Fibroblast of lung (primary cell): ENCODE measurements around the gene MRPS22. TPM values are rescaled to one million over a fixed set of nuclear protein-coding genes. Genes with fewer than 3 reads are reported as not detected.
A peak's percentile ranks its signal among the peaks of the same experiment; 100 is the strongest.

ENCODE experiments used
- DNase-seq, 2 donors: peaks; one replicate each; pipeline versions ENCODE4 v3.0.0 to v3.0.0-alpha.2; 2010; ENCODE audit warnings: low read depth in 2 of 2
- H2AFZ ChIP-seq: 2 replicates; pipeline ENCODE4 v1.5.1; 2012; ENCODE audit warnings: low read length, control low read depth, inconsistent platforms
- H3K27ac ChIP-seq: 2 replicates; pipeline ENCODE4 v1.5.1; 2011; ENCODE audit warnings: low read length, control low read depth; ENCODE audit not compliant: insufficient read depth
- H3K27me3 ChIP-seq: 2 replicates; pipeline ENCODE4 v1.5.1; 2011; ENCODE audit warnings: mild to moderate bottlenecking, low read length; ENCODE audit not compliant: control insufficient read depth, insufficient read depth
- H3K36me3 ChIP-seq: 2 replicates; pipeline ENCODE4 v1.5.1; 2011; ENCODE audit warnings: low read length; ENCODE audit not compliant: control insufficient read depth, insufficient read depth
- H3K4me1 ChIP-seq: 2 replicates; pipeline ENCODE4 v1.5.1; 2011; ENCODE audit warnings: low read length; ENCODE audit not compliant: control insufficient read depth, insufficient read depth; ENCODE audit errors: extremely low read depth
- H3K4me2 ChIP-seq: 2 replicates; pipeline ENCODE4 v1.5.1; 2011; ENCODE audit warnings: low read length, control low read depth; ENCODE audit not compliant: insufficient read depth; ENCODE audit errors: extremely low read depth
- H3K4me3 ChIP-seq, 4 experiments: fragments of 200-600 bp in 1 of 4; sonication (generic) in 1 of 4; replicated peaks in 1 of 4; 2 replicates each; pipeline ENCODE4 v1.5.1; 2011 to 2016; ENCODE audit warnings: low read length in 4 of 4, low read depth in 3 of 4, mild to moderate bottlenecking in 3 of 4, control low read depth in 2 of 4, inconsistent platforms in 1 of 4, mixed read lengths in 1 of 4; ENCODE audit not compliant: insufficient read depth in 1 of 4; ENCODE audit errors: control extremely low read depth in 1 of 4
- H3K79me2 ChIP-seq: 2 replicates; pipeline ENCODE4 v1.5.1; 2012; ENCODE audit warnings: mild to moderate bottlenecking, low read length, inconsistent platforms; ENCODE audit not compliant: control insufficient read depth, insufficient read depth
- H3K9ac ChIP-seq: 2 replicates; pipeline ENCODE4 v1.5.1; 2011; ENCODE audit warnings: mild to moderate bottlenecking, low read length, control low read depth; ENCODE audit not compliant: insufficient read depth
- H3K9me3 ChIP-seq: 2 replicates; pipeline ENCODE4 v1.5.1; 2012; ENCODE audit warnings: low read depth, low read length; ENCODE audit not compliant: control insufficient read depth, insufficient read depth
- H4K20me1 ChIP-seq: 2 replicates; pipeline ENCODE4 v1.5.1; 2011; ENCODE audit warnings: low read length; ENCODE audit not compliant: control insufficient read depth, insufficient read depth; ENCODE audit errors: extremely low read depth
- CTCF ChIP-seq, 2 donors: IDR thresholded peaks in 1 of 2; conservative IDR thresholded peaks in 1 of 2; 1 replicate in 1 of 2; 2 replicates in 1 of 2; pipeline ENCODE4 v1.5.1; 2011 to 2012; ENCODE audit warnings: low read length in 2 of 2, control low read depth in 1 of 2, inconsistent platforms in 1 of 2, low read depth in 1 of 2, mild to moderate bottlenecking in 1 of 2
- EZH2 ChIP-seq: IDR thresholded peaks from 2 replicates; pipeline ENCODE4 v1.5.1; 2012; ENCODE audit warnings: low read length, control low read depth, mild to moderate bottlenecking; ENCODE audit errors: missing control alignments
- polyA plus RNA-seq, 2 donors: library from polyadenylated mRNA; depleted of rRNA in 1 of 2; stranded (reverse) in 1 of 2; unstranded in 1 of 2; fragments of >200 nt; gene quantifications; 2 replicates each; pipeline ENCODE4 v1.2.1, GENCODE V29; 2011 to 2012; ENCODE audit warnings: missing spikeins in 1 of 2
- total RNA-seq: library from RNA; depleted of rRNA; stranded (reverse); fragments of >200 nt; gene quantifications from 2 replicates; pipeline ENCODE4 v1.2.1, GENCODE V29; 2014

MRPS22 gene
- total and polyA plus RNA-seq, 2 donors (not counting 1 experiment from before 2014, with no cell fraction given): 56.7 to 81.3 TPM

- Histone ChIP-seq H3K79me2 (no peaks in the 10 kb centered on the region), H3K4me2 (peak overlapping the region; percentile 70), H3K27me3 (no peaks in the 10 kb centered on the region), H2AFZ (no peak overlapping the region), H4K20me1 (no peaks in the 10 kb centered on the region), H3K9ac (peak overlapping the region; percentile 45), H3K4me1 (peaks cover 25% of the 10 kb centered on the region), H3K9me3 (no peaks in the 10 kb centered on the region), H3K4me3 (no peak overlapping the region), H3K27ac (peak overlapping the region; percentile 92), H3K36me3 (no peaks in the 10 kb centered on the region)
- TF ChIP-seq CTCF (conservative IDR thresholded peaks at IDR 0.05 in 1 of 2, IDR thresholded peaks at IDR 0.05 in 1 of 2; ENCODE audit: low read depth in 1 of 2, low read length in 2 of 2) (no peak), EZH2 (no peak)
- no peak for DNase-seq
Measured at GRCh38 chr3:139302801-139303113, 41.1 kb upstream of the MRPS22 start.

- peak overlapping the region; percentile 92 for H3K27ac ChIP-seq
- H3K4me1 ChIP-seq: peaks cover 30% of the 10 kb centered on the region
- H3K9me3 ChIP-seq: no peaks in the 10 kb centered on the region
- H3K79me2 ChIP-seq: no peaks in the 10 kb centered on the region
- H3K4me2 ChIP-seq: no peak overlapping the region
- DNase-seq: no peak
- no peak overlapping the region for H3K9ac ChIP-seq
- no peak overlapping the region for H3K4me3 ChIP-seq
- H4K20me1 ChIP-seq: no peaks in the 10 kb centered on the region
- TF ChIP-seq EZH2: no peak
- TF ChIP-seq CTCF (conservative IDR thresholded peaks at IDR 0.05 in 1 of 2, IDR thresholded peaks at IDR 0.05 in 1 of 2; ENCODE audit: low read depth in 1 of 2, low read length in 2 of 2): no peak
- H3K36me3 ChIP-seq: no peaks in the 10 kb centered on the region
- H2AFZ ChIP-seq: no peak overlapping the region
- no peaks in the 10 kb centered on the region for H3K27me3 ChIP-seq
Measured at GRCh38 chr3:139303216-139303615, 40.6 kb upstream of the MRPS22 start.

GRCh38 chr3:139304383-139304782 is 39.4 kb upstream of the MRPS22 start:
- Histone ChIP-seq H3K36me3 (no peaks in the 10 kb centered on the region), H3K9me3 (no peaks in the 10 kb centered on the region), H3K27me3 (no peaks in the 10 kb centered on the region), H3K79me2 (no peaks in the 10 kb centered on the region), H4K20me1 (no peaks in the 10 kb centered on the region), H3K9ac (no peak overlapping the region), H3K4me2 (no peak overlapping the region), H2AFZ (no peak overlapping the region), H3K4me1 (peaks cover 33% of the 10 kb centered on the region), H3K4me3 (no peak overlapping the region), H3K27ac (no peak overlapping the region)
- no peak for DNase-seq
- TF ChIP-seq EZH2 (no peak), CTCF (conservative IDR thresholded peaks at IDR 0.05 in 1 of 2, IDR thresholded peaks at IDR 0.05 in 1 of 2; ENCODE audit: low read depth in 1 of 2, low read length in 2 of 2) (no peak)
